HT1080 (cell line): ENCODE measurements around the gene TMEM144. TPM values are rescaled to one million over a fixed set of nuclear protein-coding genes. Genes with fewer than 3 reads are reported as not detected.

Experiments used
- DNase-seq: peaks from one replicate; pipeline ENCODE4 v3.0.0-alpha.2; 2015; ENCODE audit warnings: low read depth
- total RNA-seq: library from RNA; depleted of rRNA; stranded (reverse); fragments of >200 nt; shearing (Covaris generic); gene quantifications from 2 replicates; pipeline ENCODE4 v1.2.3, GENCODE V29; 2014; rRNA removed

The TMEM144 gene
- total RNA-seq, 1 experiment from 2014 or later = not detected

- DNase-seq = no peak
Observed at GRCh38 chr4:158297866-158298265, 87.6 kb downstream of the TMEM144 start.

GRCh38 chr4:158299459-158300007 lies 89.2 kb downstream of the TMEM144 start:
- no peak for DNase-seq

- DNase-seq = no peak
Observed at GRCh38 chr4:158300012-158300411, 89.7 kb downstream of the TMEM144 start.

GRCh38 chr4:158302076-158302866 lies 92.0 kb downstream of the TMEM144 start:
- no peak for DNase-seq

- DNase-seq = no peak
Observed at GRCh38 chr4:158304694-158305093, 94.4 kb downstream of the TMEM144 start.

Other genes with a start within 250 kb of the TMEM144 start
- gene GASK1B, start 37.5 kb upstream of the TMEM144 start, total RNA-seq = 0.21 TPM in 1 of 2 replicates, not detected in the other